Measurements from ENCODE around the gene ATXN10.

Gene ATXN10

GRCh38 chr22:45834241-45834640 lies 162.6 kb downstream of the ATXN10 start:
- FAIRE-seq: no peak

- no peak for FAIRE-seq
Observed at GRCh38 chr22:45834795-45835194, 163.2 kb downstream of the ATXN10 start.

- no peak for FAIRE-seq
Observed at GRCh38 chr22:45836418-45837169, 165.0 kb downstream of the ATXN10 start.

GRCh38 chr22:45837508-45837907 lies 165.9 kb downstream of the ATXN10 start:
- no peak for FAIRE-seq

GRCh38 chr22:45838305-45838887 lies 166.8 kb downstream of the ATXN10 start:
- no peak for FAIRE-seq

GRCh38 chr22:45840483-45840882 lies 168.8 kb downstream of the ATXN10 start:
- no peak for FAIRE-seq

GRCh38 chr22:45842291-45842991 lies 170.8 kb downstream of the ATXN10 start:
- no peak for FAIRE-seq

GRCh38 chr22:45843031-45843430 lies 171.4 kb downstream of the ATXN10 start:
- FAIRE-seq: no peak

GRCh38 chr22:45843986-45844385 lies 172.4 kb downstream of the ATXN10 start:
- FAIRE-seq: no peak

- FAIRE-seq: no peak
Observed at GRCh38 chr22:45845076-45845487, 173.4 kb downstream of the ATXN10 start.

- no peak for FAIRE-seq
Observed at GRCh38 chr22:45846952-45847351, 175.3 kb downstream of the ATXN10 start.

GRCh38 chr22:45848904-45849303 lies 177.3 kb downstream of the ATXN10 start:
- FAIRE-seq: no peak

- no peak for FAIRE-seq
Observed at GRCh38 chr22:45852826-45853225, 181.2 kb downstream of the ATXN10 start.

- FAIRE-seq: no peak
Observed at GRCh38 chr22:45855961-45856360, 184.3 kb downstream of the ATXN10 start.

- no peak for FAIRE-seq
Observed at GRCh38 chr22:45857519-45857918, 185.9 kb downstream of the ATXN10 start.

- FAIRE-seq: no peak
Observed at GRCh38 chr22:45859231-45860161, 187.9 kb downstream of the ATXN10 start.

- no peak for FAIRE-seq
Observed at GRCh38 chr22:45860201-45860600, 188.6 kb downstream of the ATXN10 start.

- FAIRE-seq: no peak
Observed at GRCh38 chr22:45861259-45861658, 189.6 kb downstream of the ATXN10 start.

- FAIRE-seq: no peak
Observed at GRCh38 chr22:45863981-45864751, 192.5 kb downstream of the ATXN10 start.

- FAIRE-seq: no peak
Observed at GRCh38 chr22:45864959-45865476, 193.4 kb downstream of the ATXN10 start.

GRCh38 chr22:45865561-45866125 lies 194.0 kb downstream of the ATXN10 start:
- no peak for FAIRE-seq
